Measurements from ENCODE around the gene ALG9.

DNA sequence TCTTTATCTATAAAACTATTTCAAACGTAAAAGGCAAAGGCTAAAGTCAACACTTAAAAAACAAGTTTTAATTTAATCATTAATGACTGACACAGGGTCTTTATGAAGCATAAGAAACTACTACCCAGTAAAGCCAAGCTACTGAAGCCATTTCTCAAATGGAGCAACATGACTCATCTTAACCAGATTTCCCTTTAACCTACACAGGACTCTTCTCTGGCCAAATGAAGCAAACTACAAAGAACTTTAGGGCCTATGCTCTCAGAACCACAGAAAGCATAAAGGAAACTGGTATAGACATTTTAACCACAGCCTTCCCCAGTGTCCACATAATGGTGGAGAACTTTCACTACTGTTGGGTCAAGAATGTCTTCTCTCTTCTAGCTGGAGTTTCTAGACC, 34.7 kb downstream of the ALG9 start:
- TF ChIP-seq, protein P1, sequence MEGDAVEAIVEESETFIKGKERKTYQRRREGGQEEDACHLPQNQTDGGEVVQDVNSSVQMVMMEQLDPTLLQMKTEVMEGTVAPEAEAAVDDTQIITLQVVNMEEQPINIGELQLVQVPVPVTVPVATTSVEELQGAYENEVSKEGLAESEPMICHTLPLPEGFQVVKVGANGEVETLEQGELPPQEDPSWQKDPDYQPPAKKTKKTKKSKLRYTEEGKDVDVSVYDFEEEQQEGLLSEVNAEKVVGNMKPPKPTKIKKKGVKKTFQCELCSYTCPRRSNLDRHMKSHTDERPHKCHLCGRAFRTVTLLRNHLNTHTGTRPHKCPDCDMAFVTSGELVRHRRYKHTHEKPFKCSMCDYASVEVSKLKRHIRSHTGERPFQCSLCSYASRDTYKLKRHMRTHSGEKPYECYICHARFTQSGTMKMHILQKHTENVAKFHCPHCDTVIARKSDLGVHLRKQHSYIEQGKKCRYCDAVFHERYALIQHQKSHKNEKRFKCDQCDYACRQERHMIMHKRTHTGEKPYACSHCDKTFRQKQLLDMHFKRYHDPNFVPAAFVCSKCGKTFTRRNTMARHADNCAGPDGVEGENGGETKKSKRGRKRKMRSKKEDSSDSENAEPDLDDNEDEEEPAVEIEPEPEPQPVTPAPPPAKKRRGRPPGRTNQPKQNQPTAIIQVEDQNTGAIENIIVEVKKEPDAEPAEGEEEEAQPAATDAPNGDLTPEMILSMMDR (IDR thresholded peaks at IDR 0.05) = no peak
- TF ChIP-seq POLR2A (IDR thresholded peaks at IDR 0.05; ENCODE audit: low read depth) = no peak
- TF ChIP-seq EP300 (IDR thresholded peaks at IDR 0.05) = no peak

Measured in esophagus muscularis mucosa (tissue), 4 donors.